ENCODE measurements around the gene TRIM62. TPM values are rescaled to one million over a fixed set of nuclear protein-coding genes. Genes with fewer than 3 reads are reported as not detected.

TRIM62 gene
- total and polyA plus RNA-seq, 4 donors: 0.60 to 1.3 (median 1.1) TPM

- H3K27me3 ChIP-seq (ENCODE audit: control insufficient read depth in 4 of 4, insufficient read depth in 4 of 4, low read length in 3 of 4): no peaks in the 10 kb centered on the region
- H3K4me3 ChIP-seq (ENCODE audit: low read depth in 1 of 3, low read length in 3 of 3): no peak overlapping the region
- H3K9me3 ChIP-seq (ENCODE audit: control insufficient read depth in 4 of 4, low read length in 3 of 4): no peaks in the 10 kb centered on the region
- no peaks in the 10 kb centered on the region for H3K4me1 ChIP-seq (ENCODE audit: control insufficient read depth in 4 of 4, insufficient read depth in 4 of 4, low read length in 3 of 4)
- H3K27ac ChIP-seq (ENCODE audit: low read depth in 1 of 2, low read length in 2 of 2): no peak overlapping the region
- no peak overlapping the region for H3K9ac ChIP-seq (ENCODE audit: low read depth in 1 of 2, low read length in 2 of 2)
- TF ChIP-seq HNF4G (IDR thresholded peaks at IDR 0.05) (no peak), HNF4A (conservative IDR thresholded peaks at IDR 0.05) (no peak), FOXA2 (IDR thresholded peaks at IDR 0.05) (no peak), NR2F2 (IDR thresholded peaks at IDR 0.05) (no peak), SP1 (IDR thresholded peaks at IDR 0.05) (no peak), RXRA (IDR thresholded peaks at IDR 0.05) (no peak), CTCF (IDR thresholded peaks at IDR 0.05; ENCODE audit: low read depth, low read length, missing input control) (no peak), GABPA (IDR thresholded peaks at IDR 0.05 in 1 of 2, conservative IDR thresholded peaks at IDR 0.05 in 1 of 2) (no peak), REST (IDR thresholded peaks at IDR 0.05) (no peak), FOXA1 (IDR thresholded peaks at IDR 0.05) (no peak), RAD21 (IDR thresholded peaks at IDR 0.05) (no peak)
- TF ChIP-seq, protein P1, sequence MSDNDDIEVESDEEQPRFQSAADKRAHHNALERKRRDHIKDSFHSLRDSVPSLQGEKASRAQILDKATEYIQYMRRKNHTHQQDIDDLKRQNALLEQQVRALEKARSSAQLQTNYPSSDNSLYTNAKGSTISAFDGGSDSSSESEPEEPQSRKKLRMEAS (IDR thresholded peaks at IDR 0.05): no peak
- no peaks in the 10 kb centered on the region for H3K36me3 ChIP-seq (ENCODE audit: control insufficient read depth in 4 of 4, insufficient read depth in 3 of 4, low read depth in 1 of 4, low read length in 3 of 4)
- no peak for DNase-seq (ENCODE audit: low spot score)
- WGBS: 85% methylated on average over 21 of the region's 21 CpGs
Measured at GRCh38 chr1:33165209-33165608, 16.6 kb downstream of the TRIM62 start.

DNA sequence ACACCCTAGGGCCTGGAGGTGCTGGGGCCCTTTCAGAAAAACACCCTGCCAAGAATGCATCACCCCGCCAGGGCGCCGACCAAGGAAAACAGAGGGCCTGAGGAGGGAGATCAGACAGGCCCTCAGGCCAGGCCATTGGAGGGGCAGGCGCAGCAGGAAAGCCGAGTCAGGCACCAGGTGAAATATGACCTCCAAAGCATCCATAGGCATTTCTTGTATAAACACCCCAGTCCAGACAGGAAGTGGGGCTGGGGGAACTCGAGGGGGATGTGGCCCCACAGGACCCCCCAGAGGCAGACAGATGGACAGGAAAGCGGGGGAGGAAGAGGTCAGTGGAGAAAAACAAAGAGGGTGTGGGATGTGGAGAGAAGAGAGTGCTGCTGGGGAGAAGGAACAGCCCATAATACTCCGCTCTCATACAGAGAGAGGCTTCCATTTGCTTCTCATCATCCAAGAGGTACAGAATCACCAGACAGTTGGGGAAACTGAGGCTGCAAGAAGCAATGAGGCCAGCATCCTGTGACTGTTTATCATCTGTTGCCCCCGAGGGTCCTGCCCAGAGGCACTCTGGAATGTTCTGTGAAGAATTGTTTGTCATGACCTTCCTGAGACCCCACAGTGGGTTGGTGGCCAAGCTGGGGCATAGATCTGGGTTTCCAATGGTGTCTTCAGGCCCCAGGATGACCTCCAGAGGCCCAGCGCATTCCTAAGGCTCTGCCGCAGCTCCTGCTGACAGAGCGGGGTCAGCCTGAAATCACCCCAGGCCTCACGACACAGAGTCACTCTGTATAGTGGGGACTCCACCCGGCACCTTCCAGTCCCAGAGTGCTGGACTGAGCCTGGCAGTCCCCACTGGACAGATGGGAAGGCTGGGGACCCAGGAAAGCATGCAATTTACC, 18.0 kb downstream of the TRIM62 start:
- peaks cover 0 to 1% (median 0%) of the 10 kb centered on the region in 4 donors for H3K36me3 ChIP-seq (ENCODE audit: control insufficient read depth in 4 of 4, insufficient read depth in 3 of 4, low read depth in 1 of 4, low read length in 3 of 4)
- no peak for DNase-seq (ENCODE audit: low spot score)
- H3K4me1 ChIP-seq (ENCODE audit: control insufficient read depth in 4 of 4, insufficient read depth in 4 of 4, low read length in 3 of 4): no peaks in the 10 kb centered on the region
- no peak overlapping the region for H3K27ac ChIP-seq (ENCODE audit: low read depth in 1 of 2, low read length in 2 of 2)
- TF ChIP-seq TAF1 (conservative IDR thresholded peaks at IDR 0.05): no peak
- TF ChIP-seq CTCF (IDR thresholded peaks at IDR 0.05; ENCODE audit: low read depth, low read length, missing input control): no peak
- no peak for TF ChIP-seq JUND (IDR thresholded peaks at IDR 0.05)
- TF ChIP-seq RXRA (IDR thresholded peaks at IDR 0.05): no peak
- H3K9me3 ChIP-seq (ENCODE audit: control insufficient read depth in 4 of 4, low read length in 3 of 4): no peaks in the 10 kb centered on the region
- no peaks in the 10 kb centered on the region for H3K27me3 ChIP-seq (ENCODE audit: control insufficient read depth in 4 of 4, insufficient read depth in 4 of 4, low read length in 3 of 4)
- no peak overlapping the region for H3K4me3 ChIP-seq (ENCODE audit: low read depth in 1 of 3, low read length in 3 of 3)
- WGBS: 82% methylated on average over 14 of the region's 14 CpGs
- no peak overlapping the region for H3K9ac ChIP-seq (ENCODE audit: low read depth in 1 of 2, low read length in 2 of 2)
